Spleen (tissue), 11 donors: ENCODE data around the gene GSS. TPM values are rescaled to one million over a fixed set of nuclear protein-coding genes. Genes with fewer than 3 reads are reported as not detected.

ENCODE experiments used
- DNase-seq: peaks from one replicate; pipeline ENCODE4 v3.0.0-alpha.2; 2020
- H3K27ac ChIP-seq, 8 donors: fragments of 200-600 bp; sonication (generic) in 7 of 8; 1 replicate in 4 of 8; 2 replicates in 4 of 8; pipeline versions ENCODE4 v1.5.0 to v1.8.0; 2016 to 2021; ENCODE audit warnings: inconsistent platforms in 4 of 8, mild to moderate bottlenecking in 4 of 8, moderate library complexity in 1 of 8
- H3K27me3 ChIP-seq, 7 donors: fragments of 200-600 bp; sonication (generic) in 6 of 7; replicated peaks in 1 of 7; 1 replicate in 4 of 7; 2 replicates in 3 of 7; pipeline versions ENCODE4 v1.5.0 to v1.8.0; 2016 to 2021; ENCODE audit warnings: inconsistent platforms in 3 of 7, mild to moderate bottlenecking in 1 of 7
- H3K36me3 ChIP-seq, 6 donors: fragments of 200-600 bp; sonication (generic) in 5 of 6; 1 replicate in 4 of 6; 2 replicates in 2 of 6; pipeline versions ENCODE4 v1.5.0 to v1.8.0; 2016 to 2021; ENCODE audit warnings: inconsistent platforms in 2 of 6
- H3K4me1 ChIP-seq, 6 donors: fragments of 200-600 bp; sonication (generic) in 5 of 6; 1 replicate in 3 of 6; 2 replicates in 3 of 6; pipeline versions ENCODE4 v1.5.0 to v1.8.0; 2016 to 2021; ENCODE audit warnings: inconsistent platforms in 3 of 6
- H3K4me3 ChIP-seq, 8 donors: fragments of 200-600 bp; sonication (generic) in 7 of 8; 1 replicate in 4 of 8; 2 replicates in 4 of 8; pipeline versions ENCODE4 v1.5.0 to v1.8.0; 2016 to 2021; ENCODE audit warnings: inconsistent platforms in 4 of 8, mild to moderate bottlenecking in 4 of 8, moderate library complexity in 2 of 8
- H3K9me3 ChIP-seq, 8 donors: fragments of 200-600 bp; sonication (generic) in 7 of 8; 1 replicate in 4 of 8; 2 replicates in 4 of 8; pipeline versions ENCODE4 v1.5.0 to v1.8.0; 2016 to 2021; ENCODE audit warnings: inconsistent platforms in 4 of 8
- CTCF ChIP-seq, 11 experiments: fragments of 200-600 bp in 7 of 11; fragments of 450-650 bp in 4 of 11; sonication (generic) in 4 of 11; IDR thresholded peaks in 8 of 11; conservative IDR thresholded peaks in 3 of 11; 1 replicate in 7 of 11; 2 replicates in 4 of 11; pipeline versions ENCODE4 v1.4.0 to v1.8.0; 2016 to 2021; ENCODE audit warnings: antibody characterized with exemption in 11 of 11, inconsistent platforms in 4 of 11, mild to moderate bottlenecking in 1 of 11
- POLR2A ChIP-seq, 3 donors: fragments of 450-650 bp; IDR thresholded peaks; one replicate each; pipeline ENCODE4 v1.5.1; 2017; ENCODE audit warnings: antibody characterized with exemption in 3 of 3, mild to moderate bottlenecking in 1 of 3
- POLR2AphosphoS5 ChIP-seq, 3 donors: sonication (generic); formaldehyde crosslinking; IDR thresholded peaks; one replicate each; pipeline ENCODE4 v1.5.1; 2017; ENCODE audit warnings: antibody characterized with exemption in 3 of 3
- WGBS, 5 donors: extraction: QIAGEN DNeasy Blood & Tissue Kit in 3 of 5; methylation state at CpG; one replicate each; pipeline versions ENCODE4 v1.1.5 to v1.1.7; 2013 to 2018; 5-methylcytosine and 5-hydroxymethylcytosine counted together
- intact Hi-C: fragments of 100-400 bp; cut with DNase I; formaldehyde crosslinking; loops from one replicate; pipeline ENCODE4 v1.15.0; 2023; ENCODE audit warnings: low total_unique reads
- polyA plus RNA-seq, 3 donors: library from polyadenylated mRNA; stranded (reverse); fragments of 200-250 nt; gene quantifications; one replicate each; pipeline ENCODE4 v1.2.1, GENCODE V29; 2013
- total RNA-seq, 7 donors: library from RNA; depleted of rRNA in 3 of 7; stranded (reverse); fragments of >200 nt in 3 of 7; fragmentation: NEBNext Ultra II Directional in 4 of 7; extraction: Animal tissue kit (Norgen Biotek cat#: 25700) in 4 of 7; gene quantifications; one replicate each; pipeline versions ENCODE4 v1.1.0 to v1.2.1, GENCODE V29; 2016 to 2021
- donor health status: healthy with polysubstance abuse.
- donor health status: DM: no; HTN: no; CAD: no; lungs with moderate emphysema.
- donor health status: DM: no; HTN: no; CAD: no.
- donor health status: Bipolar disorder and iron deficiency.
- donor health status: healthy.
- donor health status: DM: no; HTN: no; CAD: no.
- donor health status: DM: yes; HTN: yes; CAD: no.

GSS gene
- total and polyA plus RNA-seq, 10 donors = 19.8 to 46.1 (median 32.7) TPM

GRCh38 chr20:34953960-34954359 lies 1.6 kb downstream of the GSS start:
- 90 to 99% (median 95%) methylated on average over 7 of the region's 7 CpGs for WGBS, 5 donors
- H3K4me1 ChIP-seq = peaks cover 3 to 28% (median 19%) of the 10 kb centered on the region in 6 donors
- no peaks in the 10 kb centered on the region for H3K27me3 ChIP-seq
- H3K9me3 ChIP-seq = no peaks in the 10 kb centered on the region
- no peak overlapping the region for H3K27ac ChIP-seq
- DNase-seq = no peak
- TF ChIP-seq POLR2AphosphoS5 (IDR thresholded peaks at IDR 0.05) (no peak), CTCF (IDR thresholded peaks at IDR 0.05 in 8 of 11, conservative IDR thresholded peaks at IDR 0.05 in 3 of 11) (no peak), POLR2A (IDR thresholded peaks at IDR 0.05) (no peak)
- H3K4me3 ChIP-seq = no peak overlapping the region
- H3K36me3 ChIP-seq = peaks cover 0 to 29% (median 11%) of the 10 kb centered on the region in 6 donors
- intact Hi-C loops = no loop called here

- intact Hi-C loops = no loop called here
- no peak for DNase-seq
- WGBS, 5 donors = 82 to 95% (median 90%) methylated on average over 4 to 5 of the region's 5 CpGs
- Histone ChIP-seq H3K4me1 (peaks cover 3 to 28% (median 19%) of the 10 kb centered on the region in 6 donors), H3K27me3 (no peaks in the 10 kb centered on the region), H3K4me3 (no peak overlapping the region), H3K27ac (no peak overlapping the region), H3K9me3 (no peaks in the 10 kb centered on the region), H3K36me3 (peaks cover 0 to 40% (median 14%) of the 10 kb centered on the region in 6 donors)
- TF ChIP-seq POLR2AphosphoS5 (IDR thresholded peaks at IDR 0.05) (no peak), CTCF (IDR thresholded peaks at IDR 0.05 in 8 of 11, conservative IDR thresholded peaks at IDR 0.05 in 3 of 11) (no peak), POLR2A (IDR thresholded peaks at IDR 0.05) (no peak)
Measured at GRCh38 chr20:34952671-34953070, 2.9 kb downstream of the GSS start.

GRCh38 chr20:34951652-34952051 lies 4.0 kb downstream of the GSS start:
- H3K27me3 ChIP-seq = no peaks in the 10 kb centered on the region
- no peaks in the 10 kb centered on the region for H3K9me3 ChIP-seq
- no peak overlapping the region for H3K27ac ChIP-seq
- intact Hi-C loops = no loop called here
- no peak for TF ChIP-seq CTCF (IDR thresholded peaks at IDR 0.05 in 8 of 11, conservative IDR thresholded peaks at IDR 0.05 in 3 of 11)
- TF ChIP-seq POLR2AphosphoS5 (IDR thresholded peaks at IDR 0.05) = no peak
- TF ChIP-seq POLR2A (IDR thresholded peaks at IDR 0.05) = no peak
- H3K36me3 ChIP-seq = peaks cover 0 to 41% (median 14%) of the 10 kb centered on the region in 6 donors
- H3K4me1 ChIP-seq = peaks cover 3 to 25% (median 18%) of the 10 kb centered on the region in 6 donors
- no peak overlapping the region for H3K4me3 ChIP-seq
- whole genome bisulfite sequencing, 5 donors = 86 to 91% (median 87%) methylated on average over 8 of the region's 8 CpGs
- DNase-seq = no peak

GRCh38 chr20:34951252-34951651 lies 4.4 kb downstream of the GSS start:
- WGBS, 5 donors = 84 to 94% (median 90%) methylated on average over 2 of the region's 2 CpGs
- Histone ChIP-seq H3K27me3 (no peaks in the 10 kb centered on the region), H3K9me3 (no peaks in the 10 kb centered on the region), H3K4me3 (no peak overlapping the region), H3K27ac (no peak overlapping the region), H3K4me1 (peaks cover 3 to 21% (median 15%) of the 10 kb centered on the region in 6 donors), H3K36me3 (peaks cover 0 to 45% (median 15%) of the 10 kb centered on the region in 6 donors)
- no peak for DNase-seq
- no peak for TF ChIP-seq POLR2A (IDR thresholded peaks at IDR 0.05)
- no peak for TF ChIP-seq CTCF (IDR thresholded peaks at IDR 0.05 in 8 of 11, conservative IDR thresholded peaks at IDR 0.05 in 3 of 11)
- TF ChIP-seq POLR2AphosphoS5 (IDR thresholded peaks at IDR 0.05) = no peak
- intact Hi-C loops = no loop called here
